ENCODE measurements around the gene AVPR1B.

Gene AVPR1B

GRCh38 chr1:206117151-206117948, at the start of gene AVPR1B:
TSS of gene AVPR1B (minus strand) at chr1:206117388. CDS start at chr1:206116890, 498 bp downstream.
- DNase-seq (ENCODE audit: low read depth in 3 of 3): peak in 2 of 3 experiments; percentile 3

- DNase-seq (ENCODE audit: low read depth in 3 of 3): no peak
These were observed 28.6 kb upstream of the AVPR1B start for GRCh38 chr1:206145771-206146290.

GRCh38 chr1:206144605-206145004, 27.4 kb upstream of the AVPR1B start:
- no peak for DNase-seq (ENCODE audit: low read depth in 3 of 3)

GRCh38 chr1:206143537-206144172, 26.5 kb upstream of the AVPR1B start:
- DNase-seq (ENCODE audit: low read depth in 3 of 3): no peak

- DNase-seq (ENCODE audit: low read depth in 3 of 3): no peak
These were observed 25.6 kb upstream of the AVPR1B start for GRCh38 chr1:206142770-206143169.

GRCh38 chr1:206142011-206142410, 24.8 kb upstream of the AVPR1B start:
- no peak for DNase-seq (ENCODE audit: low read depth in 3 of 3)

GRCh38 chr1:206136241-206136640, 19.1 kb upstream of the AVPR1B start:
- DNase-seq (ENCODE audit: low read depth in 3 of 3): no peak

GRCh38 chr1:206135248-206135647, 18.1 kb upstream of the AVPR1B start:
- DNase-seq (ENCODE audit: low read depth in 3 of 3): no peak

GRCh38 chr1:206133751-206134415, 16.7 kb upstream of the AVPR1B start:
- no peak for DNase-seq (ENCODE audit: low read depth in 3 of 3)

GRCh38 chr1:206131037-206131436, 13.8 kb upstream of the AVPR1B start:
- no peak for DNase-seq (ENCODE audit: low read depth in 3 of 3)

GRCh38 chr1:206128196-206128595, 11.0 kb upstream of the AVPR1B start:
- no peak for DNase-seq (ENCODE audit: low read depth in 3 of 3)

- DNase-seq (ENCODE audit: low read depth in 3 of 3): no peak
These were observed 10.1 kb upstream of the AVPR1B start for GRCh38 chr1:206127336-206127735.

- no peak for DNase-seq (ENCODE audit: low read depth in 3 of 3)
These were observed 8.2 kb upstream of the AVPR1B start for GRCh38 chr1:206125346-206125745.

GRCh38 chr1:206122686-206123085, 5.5 kb upstream of the AVPR1B start:
- no peak for DNase-seq (ENCODE audit: low read depth in 3 of 3)

GRCh38 chr1:206121269-206121668, 4.1 kb upstream of the AVPR1B start:
- DNase-seq (ENCODE audit: low read depth in 3 of 3): no peak

GRCh38 chr1:206120406-206120805, 3.2 kb upstream of the AVPR1B start:
- no peak for DNase-seq (ENCODE audit: low read depth in 3 of 3)

- DNase-seq (ENCODE audit: low read depth in 3 of 3): no peak
These were observed 376 bp downstream of the AVPR1B start for GRCh38 chr1:206116873-206117150.

GRCh38 chr1:206116191-206116872, 856 bp downstream of the AVPR1B start:
- no peak for DNase-seq (ENCODE audit: low read depth in 3 of 3)

GRCh38 chr1:206115791-206116190, 1.4 kb downstream of the AVPR1B start:
- no peak for DNase-seq (ENCODE audit: low read depth in 3 of 3)

GRCh38 chr1:206114692-206115640, 2.2 kb downstream of the AVPR1B start:
- DNase-seq (ENCODE audit: low read depth in 3 of 3): no peak

Measured in stimulated activated CD4-positive, alpha-beta T cell treated with anti-CD3 and anti-CD28 coated beads, TNF-alpha, amount 100 ng/mL, for 4 hours (primary cell).